MCF 10A (cell line): ENCODE measurements around the gene TBC1D17. TPM values are rescaled to one million over a fixed set of nuclear protein-coding genes. Genes with fewer than 3 reads are reported as not detected.

Source experiments
- BruUV-seq: library from RNA; stranded (reverse); fragments of 400-500 nt; replicated peaks from 2 replicates; lab custom pipeline; 2021; lab: Mats Ljungman, UMichigan
- CTCF ChIA-PET: fragments of 300-600 bp; sonication (Branson Sonifier 250); formaldehyde crosslinking; extraction: SDS; loops from one replicate; lab custom pipeline; 2021; ENCODE audit warnings: antibody characterized with exemption, inconsistent platforms; lab: Yijun Ruan, JAX
- POLR2A ChIA-PET: fragments of 300-600, 350-650 bp; sonication (Branson Sonifier 250); formaldehyde crosslinking; extraction: SDS; loops from one replicate; lab custom pipeline; 2020; ENCODE audit warnings: antibody characterized with exemption, inconsistent platforms; lab: Yijun Ruan, JAX
- DNase-seq: peaks from one replicate; pipeline ENCODE4 v3.0.0-alpha.2; 2018; ENCODE audit not compliant: unreplicated experiment
- H3K27ac Mint-ChIP-seq: one replicate; pipeline ENCODE4 v1.8.0; 2022; ENCODE audit warnings: mild to moderate bottlenecking, low read depth, mixed read lengths; ENCODE audit not compliant: unreplicated experiment
- H3K27me3 Mint-ChIP-seq: one replicate; pipeline ENCODE4 v1.8.0; 2022; ENCODE audit warnings: mixed read lengths; ENCODE audit not compliant: insufficient read depth, unreplicated experiment
- H3K36me3 Mint-ChIP-seq: one replicate; pipeline ENCODE4 v1.8.0; 2022; ENCODE audit warnings: mild to moderate bottlenecking, moderate library complexity, mixed read lengths; ENCODE audit not compliant: insufficient read depth, unreplicated experiment
- H3K4me1 Mint-ChIP-seq: one replicate; pipeline ENCODE4 v1.8.0; 2022; ENCODE audit warnings: mixed read lengths; ENCODE audit not compliant: insufficient read depth, unreplicated experiment
- H3K4me3 Mint-ChIP-seq: one replicate; pipeline ENCODE4 v1.8.0; 2022; ENCODE audit warnings: mild to moderate bottlenecking, moderate library complexity, mixed read lengths; ENCODE audit not compliant: unreplicated experiment
- H3K9me3 Mint-ChIP-seq: one replicate; pipeline ENCODE4 v1.8.0; 2022; ENCODE audit warnings: mixed read lengths; ENCODE audit not compliant: unreplicated experiment
- CTCF ChIP-seq: fragments of 200-600 bp; IDR thresholded peaks from one replicate; pipeline ENCODE4 v1.8.0; 2022; ENCODE audit warnings: antibody characterized with exemption, mild to moderate bottlenecking; ENCODE audit not compliant: unreplicated experiment
- intact Hi-C: fragments of 100-400 bp; cut with micrococcal nuclease; formaldehyde crosslinking; loops from 2 replicates; pipeline ENCODE4 v1.14.1; 2022
- total RNA-seq: library from RNA; stranded (reverse); gene quantifications from 2 replicates; pipeline ENCODE4 v1.2.3, GENCODE V29; 2022

The TBC1D17 gene
- total RNA-seq, 1 experiment from 2014 or later = 25.5 TPM

- CTCF ChIA-PET = interaction anchor here (0.6 to 2.4 kb wide), 2 partner anchors 9 to 206 kb away, joined by 3 to 10 read pairs; no protein-coding TSS in a partner anchor
- peak overlapping the region; percentile 85 for H3K4me3 Mint-ChIP-seq
- intact Hi-C loops = loop anchor here (2.0 kb wide), 2 partner anchors 53 to 163 kb away; partner anchors contain the start of genes AKT1S1, AP2A1 and TBC1D17
Observed at GRCh38 chr19:49929611-49930482, 52.3 kb downstream of the TBC1D17 start.

GRCh38 chr19:49930483-49931011 lies 53.0 kb downstream of the TBC1D17 start:
- H3K9me3 Mint-ChIP-seq = no peaks in the 10 kb centered on the region
- CTCF ChIA-PET = interaction anchor here (2.4 kb wide), 1 partner anchor 205 kb away, joined by 10 read pairs; no protein-coding TSS in a partner anchor
- POLR2A ChIA-PET = interaction anchor here (0.6 to 4.1 kb wide), 4 partner anchors 54 to 457 kb away, joined by 3 to 35 read pairs (median 16); partner anchors contain the start of genes AKT1S1, FLT3LG, PNKP and TBC1D17
- H3K27me3 Mint-ChIP-seq = no peaks in the 10 kb centered on the region
- BruUV-seq = no TSS peak
- intact Hi-C loops = no loop called here
- no peak overlapping the region for H3K27ac Mint-ChIP-seq
- no peak for TF ChIP-seq CTCF
- peaks cover 16% of the 10 kb centered on the region for H3K4me1 Mint-ChIP-seq
- H3K4me3 Mint-ChIP-seq = peak overlapping the region; percentile 85
- H3K36me3 Mint-ChIP-seq = peaks cover 65% of the 10 kb centered on the region
- no peak for DNase-seq

More at GRCh38 chr19:49929611-49930482, 52.3 kb downstream of the TBC1D17 start:
- POLR2A ChIA-PET = interaction anchor here (0.6 to 4.1 kb wide), 11 partner anchors 53 to 1059 kb away, joined by 3 to 35 read pairs (median 4); partner anchors contain the start of genes AKT1S1, ALDH16A1, GYS1 and PNKP
- no peak for TF ChIP-seq CTCF
- H3K36me3 Mint-ChIP-seq = peaks cover 72% of the 10 kb centered on the region
- H3K9me3 Mint-ChIP-seq = no peaks in the 10 kb centered on the region
- H3K4me1 Mint-ChIP-seq = peaks cover 16% of the 10 kb centered on the region
- peak; percentile 98 for DNase-seq
- BruUV-seq = no TSS peak
- peak overlapping the region; percentile 90 for H3K27ac Mint-ChIP-seq
- H3K27me3 Mint-ChIP-seq = no peaks in the 10 kb centered on the region

- ChIA-PET POLR2A (interaction anchor here (0.6 to 4.1 kb wide), 2 partner anchors 55 to 458 kb away, joined by 3 to 35 read pairs; partner anchors contain the start of genes AKT1S1, FLT3LG and TBC1D17), CTCF (interaction anchor here (0.6 to 2.4 kb wide), 3 partner anchors 204 to 253 kb away, joined by 3 to 10 read pairs (median 6); no protein-coding TSS in a partner anchor)
- Mint-ChIP-seq H3K4me3 (no peak overlapping the region), H3K27ac (no peak overlapping the region), H3K36me3 (peaks cover 56% of the 10 kb centered on the region), H3K4me1 (peaks cover 16% of the 10 kb centered on the region), H3K9me3 (no peaks in the 10 kb centered on the region), H3K27me3 (no peaks in the 10 kb centered on the region)
- BruUV-seq = TSS peak; percentile 9
- TF ChIP-seq CTCF = no peak
- intact Hi-C loops = no loop called here
- no peak for DNase-seq
Observed at GRCh38 chr19:49931293-49932040, 54.0 kb downstream of the TBC1D17 start.
